Erythroblast (primary cell): ENCODE data around the gene MAPK10.

Experiments
- GATA1 ChIP-seq: IDR thresholded peaks from 2 replicates; pipeline ENCODE4 v1.6.1; 2011; ENCODE audit warnings: low read depth, mild to moderate bottlenecking, control low read depth, low read length, moderate library complexity
- POLR2A ChIP-seq: IDR thresholded peaks from 2 replicates; pipeline ENCODE4 v1.6.1; 2011; ENCODE audit warnings: mild to moderate bottlenecking, low read length

DNA sequence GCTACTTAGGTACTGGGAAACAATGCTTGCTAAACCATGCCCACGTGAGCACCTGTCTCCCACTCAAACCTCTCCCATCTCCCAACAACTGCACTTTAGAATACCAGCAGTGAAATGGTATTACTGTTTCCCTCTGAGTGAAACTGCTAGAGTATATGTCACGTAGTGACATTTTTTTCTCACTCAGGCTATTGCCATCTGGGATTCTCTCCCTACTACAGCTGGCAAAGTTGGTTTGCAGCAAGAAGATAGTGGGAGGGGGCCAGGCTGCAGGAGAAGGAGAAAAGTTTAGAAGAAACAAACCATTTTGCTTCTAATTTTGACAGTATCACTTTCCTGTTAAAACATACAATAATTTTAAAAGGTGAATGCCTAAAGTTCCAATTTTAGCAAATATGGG lies 358.3 kb downstream of the MAPK10 start:
- no peak for TF ChIP-seq POLR2A
- no peak for TF ChIP-seq GATA1
